Middle frontal gyrus (tissue), 1 donor: ENCODE measurements around the gene ANP32E.

Experiments
- DNase-seq: peaks from one replicate; pipeline ENCODE4 v3.0.0-alpha.2; 2015; ENCODE audit warnings: low spot score; ENCODE audit errors: extremely low spot score

ANP32E gene

DNA sequence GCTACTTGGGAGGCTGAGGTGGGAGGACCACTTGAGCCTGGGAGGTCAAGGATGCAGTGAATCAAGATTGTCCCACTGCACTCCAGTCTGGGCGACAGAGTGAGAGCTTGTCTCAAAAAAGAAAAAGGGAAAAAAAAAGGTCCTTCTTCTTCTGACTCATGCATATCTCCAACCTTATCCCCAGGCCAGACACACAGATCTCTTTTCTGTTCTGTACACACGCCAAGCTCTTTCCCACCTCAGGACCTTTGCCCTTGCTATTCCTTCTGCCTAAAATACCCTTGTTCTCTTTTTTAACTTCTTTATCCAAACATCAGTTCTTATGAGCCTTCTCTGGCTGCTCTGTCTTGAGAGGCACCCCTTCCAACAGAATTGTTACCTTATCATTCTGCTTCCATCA lies 64.1 kb downstream of the ANP32E start:
- DNase-seq: no peak

DNA sequence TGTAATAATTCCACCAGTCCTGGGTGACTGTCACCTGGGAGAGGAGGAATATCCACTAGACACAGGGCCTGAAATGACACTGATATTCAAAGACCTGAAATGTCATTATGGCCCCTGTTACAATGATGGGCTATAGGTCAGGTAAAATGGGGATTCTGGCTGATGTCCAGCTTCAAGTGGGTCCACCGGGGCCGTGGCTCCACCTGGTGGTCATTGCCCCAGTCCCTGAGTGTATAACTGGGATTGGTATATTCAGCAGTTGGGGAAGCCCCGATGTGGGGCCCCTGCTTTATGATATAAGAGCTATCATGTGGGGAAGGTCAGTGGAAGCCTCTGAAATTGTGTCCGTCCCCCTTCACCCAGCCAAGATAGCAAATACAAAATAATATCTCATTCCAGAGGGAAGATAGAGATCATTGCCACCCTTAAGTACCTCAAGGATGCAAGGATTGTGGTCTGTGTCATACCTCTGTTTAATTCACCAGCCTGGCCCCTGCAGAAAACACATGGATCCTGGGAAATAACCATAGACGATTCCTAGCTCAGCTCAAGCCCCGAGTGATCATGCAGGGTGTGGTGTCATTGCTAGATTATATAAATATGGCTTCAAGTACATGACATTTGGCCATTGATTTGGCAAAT lies 66.8 kb downstream of the ANP32E start:
- no peak for DNase-seq
